ENCODE measurements around the gene MPG.

DNA sequence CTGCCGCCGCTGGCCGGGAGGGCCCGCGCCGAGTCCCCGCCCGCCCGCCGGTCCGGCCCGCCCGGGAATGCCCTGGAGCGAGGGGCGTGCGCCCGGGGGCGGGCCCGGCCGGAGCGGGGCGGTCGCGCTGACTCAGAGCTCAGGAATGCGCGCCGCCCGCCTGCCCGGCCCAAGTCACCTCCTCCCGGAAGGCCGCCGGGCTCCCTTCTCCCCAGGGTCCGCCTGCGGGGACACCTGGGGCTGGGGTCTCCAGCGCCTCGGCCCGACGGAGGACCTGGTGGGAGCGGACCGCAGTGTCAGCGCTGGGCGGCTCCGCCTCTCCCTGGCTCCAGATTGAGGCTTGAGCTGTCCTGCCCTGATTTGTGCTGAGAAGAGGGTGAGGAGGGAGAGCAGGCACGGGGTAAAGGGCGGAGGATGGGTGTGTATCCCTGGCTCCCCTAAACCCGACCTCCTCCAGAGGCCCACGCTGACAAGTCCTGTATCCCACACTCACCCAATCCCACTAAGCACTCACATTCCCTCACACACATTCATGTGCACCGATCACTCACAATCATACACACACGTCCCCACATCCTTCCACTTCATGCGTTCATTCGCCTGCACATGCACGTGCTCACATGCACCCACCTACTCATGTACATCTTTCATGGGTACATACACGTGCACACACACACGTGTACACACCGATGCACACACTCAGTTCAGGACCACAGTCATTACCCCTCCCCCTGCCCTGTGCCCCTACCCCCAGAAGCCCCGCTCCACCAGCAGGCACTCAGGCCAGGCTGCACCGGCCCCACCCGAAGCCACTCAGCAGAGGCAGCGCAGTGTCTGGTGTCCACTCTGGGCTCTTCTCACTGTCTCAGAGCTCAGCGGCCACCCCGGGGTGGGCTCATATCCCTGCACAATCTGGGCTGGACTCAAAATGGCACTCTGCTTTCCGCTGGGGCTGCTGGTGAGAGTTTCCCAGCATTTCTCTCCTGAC is 5.2 kb upstream of the MPG start, which contains the start of gene RHBDF1:
- TF ChIP-seq, protein P1, sequence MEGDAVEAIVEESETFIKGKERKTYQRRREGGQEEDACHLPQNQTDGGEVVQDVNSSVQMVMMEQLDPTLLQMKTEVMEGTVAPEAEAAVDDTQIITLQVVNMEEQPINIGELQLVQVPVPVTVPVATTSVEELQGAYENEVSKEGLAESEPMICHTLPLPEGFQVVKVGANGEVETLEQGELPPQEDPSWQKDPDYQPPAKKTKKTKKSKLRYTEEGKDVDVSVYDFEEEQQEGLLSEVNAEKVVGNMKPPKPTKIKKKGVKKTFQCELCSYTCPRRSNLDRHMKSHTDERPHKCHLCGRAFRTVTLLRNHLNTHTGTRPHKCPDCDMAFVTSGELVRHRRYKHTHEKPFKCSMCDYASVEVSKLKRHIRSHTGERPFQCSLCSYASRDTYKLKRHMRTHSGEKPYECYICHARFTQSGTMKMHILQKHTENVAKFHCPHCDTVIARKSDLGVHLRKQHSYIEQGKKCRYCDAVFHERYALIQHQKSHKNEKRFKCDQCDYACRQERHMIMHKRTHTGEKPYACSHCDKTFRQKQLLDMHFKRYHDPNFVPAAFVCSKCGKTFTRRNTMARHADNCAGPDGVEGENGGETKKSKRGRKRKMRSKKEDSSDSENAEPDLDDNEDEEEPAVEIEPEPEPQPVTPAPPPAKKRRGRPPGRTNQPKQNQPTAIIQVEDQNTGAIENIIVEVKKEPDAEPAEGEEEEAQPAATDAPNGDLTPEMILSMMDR (IDR thresholded peaks at IDR 0.05) = no peak
- TF ChIP-seq EP300 (IDR thresholded peaks at IDR 0.05) (no peak), POLR2A (IDR thresholded peaks at IDR 0.05) (no peak)
